Ectodermal cell (in vitro differentiated cells): ENCODE data around the gene CD40LG. TPM values are rescaled to one million over a fixed set of nuclear protein-coding genes. Genes with fewer than 3 reads are reported as not detected.

Experiments
- H3K27ac ChIP-seq: 2 replicates; pipeline ENCODE4 v1.7.0; 2013; ENCODE audit warnings: mild to moderate bottlenecking, low read depth, low read length; ENCODE audit not compliant: insufficient read depth, poor library complexity, severe bottlenecking
- H3K27me3 ChIP-seq: 2 replicates; pipeline ENCODE4 v1.7.0; 2013; ENCODE audit warnings: mild to moderate bottlenecking, low read length; ENCODE audit not compliant: insufficient read depth, control insufficient read depth, poor library complexity, severe bottlenecking
- H3K36me3 ChIP-seq: one replicate; pipeline ENCODE4 v1.7.0; 2013; ENCODE audit warnings: low read length; ENCODE audit not compliant: control insufficient read depth, insufficient read depth
- H3K4me1 ChIP-seq: one replicate; pipeline ENCODE4 v1.7.0; 2013; ENCODE audit warnings: low read length; ENCODE audit not compliant: control insufficient read depth, insufficient read depth
- H3K4me3 ChIP-seq: 2 replicates; pipeline ENCODE4 v1.7.0; 2013; ENCODE audit warnings: low read depth, low read length, control low read depth; ENCODE audit not compliant: insufficient read depth
- H3K9me3 ChIP-seq: 2 replicates; pipeline ENCODE4 v1.7.0; 2013; ENCODE audit warnings: mild to moderate bottlenecking, low read length, moderate library complexity; ENCODE audit not compliant: control insufficient read depth
- WGBS, 2 experiments: methylation state at CpG; one replicate each; pipeline ENCODE4 v1.1.7; 2013; ENCODE audit warnings: missing lambda C conversion rate in 2 of 2; 5-methylcytosine and 5-hydroxymethylcytosine counted together
- polyA plus RNA-seq, 4 experiments: library from polyadenylated mRNA; stranded (reverse); fragments of 50-300 nt; gene quantifications; one replicate each; pipeline ENCODE4 v1.2.3, GENCODE V29; 2013

Gene CD40LG
- not detected for polyA plus RNA-seq (2013, experiment 1 of 4)
- not detected for polyA plus RNA-seq (2013, experiment 2 of 4)
- polyA plus RNA-seq (2013, experiment 3 of 4), result not detected
- polyA plus RNA-seq (2013, experiment 4 of 4), result not detected

DNA sequence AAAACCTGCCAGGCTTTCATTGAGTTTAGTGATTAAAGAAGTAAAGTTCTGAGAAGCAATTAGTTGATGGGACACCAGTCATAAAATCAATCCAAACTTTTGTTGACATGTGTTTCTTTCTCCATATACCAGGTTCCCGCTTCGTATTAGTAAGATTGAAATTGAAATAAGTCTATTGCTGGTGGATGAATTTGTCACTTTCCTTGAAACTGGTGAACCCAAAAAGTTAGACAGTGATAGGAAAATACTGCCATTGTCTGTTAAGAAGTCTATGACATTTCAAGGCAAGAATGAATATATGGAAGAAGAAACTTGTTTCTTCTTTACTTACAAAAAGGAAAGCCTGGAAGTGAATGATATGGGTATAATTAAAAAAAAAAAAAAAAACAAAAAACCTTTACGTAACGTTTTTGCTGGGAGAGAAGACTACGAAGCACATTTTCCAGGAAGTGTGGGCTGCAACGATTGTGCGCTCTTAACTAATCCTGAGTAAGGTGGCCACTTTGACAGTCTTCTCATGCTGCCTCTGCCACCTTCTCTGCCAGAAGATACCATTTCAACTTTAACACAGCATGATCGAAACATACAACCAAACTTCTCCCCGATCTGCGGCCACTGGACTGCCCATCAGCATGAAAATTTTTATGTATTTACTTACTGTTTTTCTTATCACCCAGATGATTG lies at the start of gene CD40LG:
Gene CD40LG, plus strand, starts transcription at position 482 of the 684 bp plus-strand sequence. Its CDS starts 91 bp downstream, at position 573.
- Histone ChIP-seq H3K4me1 (no peaks in the 10 kb centered on the region), H3K4me3 (no peak within 1 kb of the TSS), H3K27ac (no peak within 1 kb of the TSS), H3K27me3 (no peaks in the 10 kb centered on the region), H3K36me3 (no peaks in the 10 kb centered on the region), H3K9me3 (no peaks in the 10 kb centered on the region)
- 92 to 98% methylated on average over 6 to 10 of the region's 10 CpGs for WGBS, 2 experiments

DNA sequence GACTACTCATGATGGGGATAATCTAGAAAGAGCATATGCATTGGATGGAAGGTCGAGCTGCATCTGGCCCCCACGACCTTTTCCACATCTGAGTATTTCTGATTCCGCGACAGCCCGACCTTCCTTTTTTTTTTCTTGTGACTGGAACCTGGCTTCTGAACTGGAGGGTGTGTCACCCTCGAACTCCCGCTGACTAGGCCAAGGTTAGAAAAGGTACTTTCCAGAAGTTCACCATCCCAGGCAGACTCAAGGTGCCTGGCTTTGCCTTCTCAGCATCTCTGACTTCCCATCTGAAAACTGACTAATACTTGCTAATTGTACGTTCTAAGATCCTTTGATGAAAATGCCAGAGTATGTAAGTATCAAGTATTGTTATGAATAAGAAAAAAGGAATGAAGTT lies 49.3 kb upstream of the CD40LG start:
- Histone ChIP-seq H3K36me3 (no peaks in the 10 kb centered on the region), H3K27ac (no peak overlapping the region), H3K4me1 (no peaks in the 10 kb centered on the region), H3K9me3 (no peaks in the 10 kb centered on the region), H3K27me3 (no peaks in the 10 kb centered on the region), H3K4me3 (no peak overlapping the region)
- 81 to 83% methylated on average over 8 of the region's 8 CpGs for WGBS, 2 experiments

DNA sequence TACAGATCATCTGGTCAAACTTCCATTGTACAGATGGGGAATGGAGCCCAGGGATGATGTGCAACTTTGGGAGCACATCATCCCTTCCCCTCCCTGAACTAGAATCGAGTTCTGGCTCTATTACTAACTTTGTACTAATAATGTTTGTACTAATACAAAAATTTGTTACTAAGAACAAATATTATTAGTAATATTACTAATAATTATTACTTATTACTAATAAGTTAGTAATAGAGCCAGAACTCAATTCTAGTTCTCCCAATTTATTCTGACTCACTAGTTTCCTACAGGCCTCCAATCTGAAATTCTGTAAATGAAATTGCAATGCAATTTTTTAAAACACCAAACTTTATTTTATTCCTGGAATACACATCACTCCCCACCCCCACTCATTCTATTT lies 47.9 kb upstream of the CD40LG start:
- Histone ChIP-seq H3K27me3 (no peaks in the 10 kb centered on the region), H3K36me3 (no peaks in the 10 kb centered on the region), H3K9me3 (no peaks in the 10 kb centered on the region), H3K4me3 (no peak overlapping the region), H3K4me1 (no peaks in the 10 kb centered on the region), H3K27ac (no peak overlapping the region)
- WGBS, 2 experiments, result no CpG with 5 or more reads among the region's 1 CpG

DNA sequence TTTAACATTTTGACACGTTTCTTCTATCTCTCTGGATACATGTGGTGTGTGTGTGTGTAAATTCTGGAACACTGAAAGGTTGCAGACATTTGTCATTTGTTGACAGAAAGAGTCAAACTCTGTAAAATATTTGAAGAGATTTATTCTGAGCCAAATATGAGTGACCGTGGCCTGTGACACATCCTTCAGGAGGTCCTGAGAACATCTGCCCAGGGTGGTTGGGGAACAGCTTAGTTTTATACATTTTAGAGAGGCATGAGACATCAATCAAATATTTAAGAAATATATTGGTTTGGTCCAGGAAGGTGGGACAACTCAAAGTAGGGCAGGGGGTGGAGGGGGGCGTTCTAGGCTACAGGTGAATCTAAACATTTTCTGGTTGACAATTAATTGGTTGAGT lies 40.7 kb upstream of the CD40LG start:
- H3K9me3 ChIP-seq, result no peaks in the 10 kb centered on the region
- H3K27ac ChIP-seq, result no peak overlapping the region
- H3K36me3 ChIP-seq, result no peaks in the 10 kb centered on the region
- no peaks in the 10 kb centered on the region for H3K4me1 ChIP-seq
- no peaks in the 10 kb centered on the region for H3K27me3 ChIP-seq
- WGBS, 2 experiments, result 96% methylated on average over 2 to 3 of the region's 3 CpGs
- no peak overlapping the region for H3K4me3 ChIP-seq

DNA sequence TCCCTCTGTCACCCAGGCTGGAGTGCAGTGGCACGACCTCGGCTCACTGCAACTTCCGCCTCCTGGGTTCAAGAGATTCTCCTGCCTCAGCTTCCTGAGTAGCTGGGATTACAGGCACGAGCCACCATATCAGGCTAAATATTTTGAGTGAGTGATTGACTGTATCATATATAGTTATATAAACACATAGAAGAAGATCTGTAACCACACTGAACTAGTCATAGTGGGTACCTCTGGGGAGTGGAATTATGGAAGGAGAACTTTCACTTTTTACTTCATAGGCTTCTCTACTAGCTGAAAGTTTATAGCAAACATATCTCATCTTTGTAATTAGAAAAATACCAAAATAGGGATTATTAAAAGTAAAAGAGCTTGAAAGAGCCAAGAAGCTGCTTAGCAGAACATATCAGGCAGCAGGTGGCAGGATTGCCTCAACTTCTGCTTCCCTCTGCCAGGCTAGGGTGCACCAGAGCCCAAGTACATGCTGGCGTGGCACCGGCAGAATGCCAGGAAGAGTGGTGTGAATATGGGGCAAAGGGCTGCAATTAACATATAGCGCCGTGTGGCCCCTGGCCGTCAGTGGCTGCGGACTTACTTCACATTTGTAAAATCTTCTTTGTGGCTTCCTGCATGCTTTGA lies 39.5 kb upstream of the CD40LG start:
- H3K9me3 ChIP-seq, result no peaks in the 10 kb centered on the region
- no peaks in the 10 kb centered on the region for H3K4me1 ChIP-seq
- H3K4me3 ChIP-seq, result no peak overlapping the region
- WGBS, 2 experiments, result 78 to 82% methylated on average over 9 of the region's 10 CpGs
- H3K36me3 ChIP-seq, result no peaks in the 10 kb centered on the region
- H3K27me3 ChIP-seq, result no peaks in the 10 kb centered on the region
- no peak overlapping the region for H3K27ac ChIP-seq

DNA sequence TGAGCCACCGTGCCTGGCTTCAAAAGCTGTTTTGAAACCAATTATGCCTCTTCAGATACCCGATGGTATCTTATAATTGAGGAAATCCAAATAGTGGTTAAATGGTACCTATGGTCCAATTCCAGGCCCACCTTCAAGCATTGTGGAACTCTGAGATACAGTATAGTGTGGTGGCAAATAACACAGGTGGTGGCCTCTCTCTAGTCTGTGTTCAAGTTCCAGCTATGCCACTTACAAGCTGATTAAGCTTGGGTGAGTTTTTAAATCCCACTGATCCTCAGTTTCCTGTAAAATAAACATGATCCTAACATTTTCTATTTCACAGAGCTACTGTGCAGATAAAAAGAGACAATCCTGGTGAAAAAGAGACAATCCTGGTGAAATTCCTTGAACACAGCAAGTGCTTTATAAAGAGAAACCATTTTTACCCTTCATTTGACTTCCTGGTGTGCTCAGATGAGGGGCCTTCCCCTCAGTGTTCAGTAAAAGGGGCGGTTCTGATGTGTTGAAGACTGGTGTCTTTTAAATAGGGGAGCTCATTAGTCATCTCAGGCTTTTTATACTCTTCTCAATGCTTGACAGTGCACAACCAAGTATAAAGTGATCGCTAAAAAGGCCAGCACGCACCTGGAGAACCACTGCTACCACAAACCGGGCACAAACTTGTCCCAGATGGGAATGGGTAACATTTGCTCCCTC lies 30.8 kb upstream of the CD40LG start:
- Histone ChIP-seq H3K4me3 (no peak overlapping the region), H3K27ac (no peak overlapping the region), H3K9me3 (no peaks in the 10 kb centered on the region), H3K4me1 (no peaks in the 10 kb centered on the region), H3K36me3 (no peaks in the 10 kb centered on the region), H3K27me3 (no peaks in the 10 kb centered on the region)
- 88 to 92% methylated on average over 6 of the region's 6 CpGs for WGBS, 2 experiments

DNA sequence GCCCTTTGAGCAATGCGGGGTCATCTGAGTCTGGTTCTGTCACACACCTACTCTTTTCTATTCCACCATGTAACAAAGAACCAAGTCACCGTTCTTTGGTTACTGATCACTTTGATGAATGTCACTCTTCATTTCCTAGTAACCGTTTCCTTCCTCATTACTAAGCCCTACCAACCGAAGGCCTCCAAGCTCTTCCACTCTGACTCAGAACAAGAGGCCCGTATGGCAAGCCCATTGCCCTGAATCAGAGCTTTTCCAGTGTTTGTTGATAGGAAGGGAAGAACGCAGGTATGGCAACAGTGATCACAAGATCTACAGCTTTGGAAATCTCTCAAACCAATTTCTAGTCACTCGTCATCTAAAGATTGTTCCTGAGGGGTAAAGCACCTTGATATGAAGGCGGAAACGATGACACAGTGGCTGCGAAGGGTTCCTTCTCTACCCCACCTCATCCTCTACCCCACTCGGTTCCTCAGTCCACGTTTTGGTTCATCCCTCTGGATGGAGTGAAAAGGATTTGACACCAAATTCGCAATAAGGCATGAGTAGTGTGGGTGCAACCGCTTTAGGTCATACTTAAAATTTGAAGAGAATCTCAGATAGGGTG lies 28.0 kb upstream of the CD40LG start:
- 95 to 96% methylated on average over 11 to 14 of the region's 14 CpGs for WGBS, 2 experiments
- Histone ChIP-seq H3K27me3 (no peaks in the 10 kb centered on the region), H3K27ac (no peak overlapping the region), H3K36me3 (no peaks in the 10 kb centered on the region), H3K4me1 (no peaks in the 10 kb centered on the region), H3K4me3 (no peak overlapping the region), H3K9me3 (no peaks in the 10 kb centered on the region)

DNA sequence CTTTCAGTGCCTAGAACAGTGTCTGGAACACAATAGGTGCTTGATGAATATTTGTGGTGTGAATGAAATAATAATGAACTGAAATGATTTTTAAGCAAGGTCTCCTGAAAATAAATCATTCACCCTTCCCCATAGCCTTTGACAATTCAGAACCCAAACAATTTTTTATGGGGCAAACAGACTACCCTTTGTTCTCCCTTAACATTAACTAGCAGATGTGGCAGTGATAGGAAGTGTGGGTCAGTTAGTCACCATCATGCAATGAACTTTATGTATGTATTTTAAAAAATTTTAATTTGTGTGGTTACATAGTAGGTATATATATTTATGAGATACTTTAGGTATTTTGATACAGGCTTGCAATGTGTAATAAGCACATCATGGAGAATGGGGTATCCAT lies 27.2 kb upstream of the CD40LG start:
- Histone ChIP-seq H3K4me1 (no peaks in the 10 kb centered on the region), H3K27ac (no peak overlapping the region), H3K4me3 (no peak overlapping the region), H3K9me3 (no peaks in the 10 kb centered on the region), H3K36me3 (no peaks in the 10 kb centered on the region), H3K27me3 (no peaks in the 10 kb centered on the region)

DNA sequence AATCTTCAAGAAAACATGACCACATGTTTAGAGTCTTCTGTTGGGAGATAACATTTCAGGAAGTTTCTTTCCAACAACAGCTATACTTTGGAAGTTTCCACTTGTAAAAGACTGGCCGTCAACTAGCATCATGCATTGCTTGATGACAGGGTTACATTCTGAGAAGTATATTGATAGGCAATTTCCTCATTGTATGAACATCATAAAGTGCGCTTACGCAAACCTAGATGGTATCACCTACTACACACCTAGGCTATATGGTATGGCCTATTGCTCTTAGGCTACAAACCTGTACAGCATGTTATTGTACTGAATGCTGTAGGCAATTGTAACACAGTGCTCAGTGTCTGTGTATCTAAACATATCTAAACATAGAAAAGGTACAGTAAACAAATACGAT lies 25.4 kb upstream of the CD40LG start:
- H3K9me3 ChIP-seq, result no peaks in the 10 kb centered on the region
- H3K4me3 ChIP-seq, result no peak overlapping the region
- 93% methylated on average over 4 of the region's 4 CpGs; no CpG with 5 or more reads in 1 of the 2 experiments for WGBS, 2 experiments
- H3K36me3 ChIP-seq, result no peaks in the 10 kb centered on the region
- H3K27me3 ChIP-seq, result no peaks in the 10 kb centered on the region
- no peak overlapping the region for H3K27ac ChIP-seq
- no peaks in the 10 kb centered on the region for H3K4me1 ChIP-seq

DNA sequence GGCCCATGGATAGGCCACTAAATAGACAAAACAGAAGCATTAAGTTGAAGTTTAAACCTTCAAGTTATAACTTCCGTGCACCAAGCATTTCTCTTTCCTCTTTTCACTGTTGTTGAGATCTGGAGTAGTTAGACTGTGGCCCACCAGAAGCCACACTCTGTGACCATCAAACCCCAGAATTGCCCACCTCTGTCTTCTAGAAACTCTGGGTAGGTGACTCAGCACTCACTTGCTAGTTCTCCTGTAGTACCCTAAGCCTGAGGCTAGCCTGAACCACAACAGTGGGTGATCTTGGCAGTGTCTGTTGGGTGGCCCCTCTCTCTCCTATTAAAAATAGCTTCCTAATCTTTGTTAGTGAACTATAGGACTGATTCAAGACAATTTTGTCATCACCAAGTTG lies 24.6 kb upstream of the CD40LG start:
- 78 to 100% methylated on average over 1 of the region's 1 CpG for WGBS, 2 experiments
- no peaks in the 10 kb centered on the region for H3K9me3 ChIP-seq

More for the DNA sequence above, 24.6 kb upstream of the CD40LG start:
- Histone ChIP-seq H3K36me3 (no peaks in the 10 kb centered on the region), H3K4me3 (no peak overlapping the region), H3K27me3 (no peaks in the 10 kb centered on the region), H3K27ac (no peak overlapping the region), H3K4me1 (no peaks in the 10 kb centered on the region)
